ENCODE measurements around the gene DSE.

DSE gene

DNA sequence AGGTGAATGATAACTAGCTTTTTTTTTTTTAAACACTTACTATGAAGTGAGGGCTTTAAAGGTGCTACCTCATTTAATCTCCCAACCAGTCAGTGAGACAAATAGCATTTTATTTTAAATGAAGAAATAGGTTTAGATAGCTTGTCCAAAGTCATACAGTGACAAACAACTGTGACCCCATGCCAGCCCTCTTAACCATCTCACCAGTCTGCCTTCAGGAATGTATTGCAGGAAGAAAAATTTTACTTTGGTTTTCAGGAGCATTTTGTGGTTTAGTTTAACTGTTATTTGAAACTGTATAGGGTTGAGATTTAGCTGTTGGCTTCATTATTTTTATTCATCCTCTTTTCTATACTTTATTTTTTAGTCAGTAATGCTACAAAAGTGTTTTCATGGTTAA lies 18.6 kb downstream of the DSE start:
- no peak for DNase-seq

DNA sequence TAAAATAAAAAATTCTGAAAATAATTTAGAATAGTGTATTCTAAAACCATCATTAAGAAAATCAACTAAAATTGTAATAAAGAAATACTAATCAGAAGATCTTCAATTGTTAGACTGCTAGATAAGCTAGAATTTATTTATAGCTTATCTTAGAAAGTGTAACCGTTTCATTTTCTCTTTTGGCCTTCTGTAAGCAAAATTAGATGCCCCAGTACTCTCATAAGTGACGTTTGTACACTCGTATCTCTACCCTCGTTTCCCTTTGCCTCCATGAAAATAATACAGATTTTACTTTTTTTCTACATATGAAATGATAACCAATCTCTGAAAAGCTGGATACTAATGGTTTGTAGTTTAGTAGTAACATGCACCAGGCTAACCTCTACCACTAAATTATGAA lies 19.8 kb downstream of the DSE start:
- DNase-seq: no peak

DNA sequence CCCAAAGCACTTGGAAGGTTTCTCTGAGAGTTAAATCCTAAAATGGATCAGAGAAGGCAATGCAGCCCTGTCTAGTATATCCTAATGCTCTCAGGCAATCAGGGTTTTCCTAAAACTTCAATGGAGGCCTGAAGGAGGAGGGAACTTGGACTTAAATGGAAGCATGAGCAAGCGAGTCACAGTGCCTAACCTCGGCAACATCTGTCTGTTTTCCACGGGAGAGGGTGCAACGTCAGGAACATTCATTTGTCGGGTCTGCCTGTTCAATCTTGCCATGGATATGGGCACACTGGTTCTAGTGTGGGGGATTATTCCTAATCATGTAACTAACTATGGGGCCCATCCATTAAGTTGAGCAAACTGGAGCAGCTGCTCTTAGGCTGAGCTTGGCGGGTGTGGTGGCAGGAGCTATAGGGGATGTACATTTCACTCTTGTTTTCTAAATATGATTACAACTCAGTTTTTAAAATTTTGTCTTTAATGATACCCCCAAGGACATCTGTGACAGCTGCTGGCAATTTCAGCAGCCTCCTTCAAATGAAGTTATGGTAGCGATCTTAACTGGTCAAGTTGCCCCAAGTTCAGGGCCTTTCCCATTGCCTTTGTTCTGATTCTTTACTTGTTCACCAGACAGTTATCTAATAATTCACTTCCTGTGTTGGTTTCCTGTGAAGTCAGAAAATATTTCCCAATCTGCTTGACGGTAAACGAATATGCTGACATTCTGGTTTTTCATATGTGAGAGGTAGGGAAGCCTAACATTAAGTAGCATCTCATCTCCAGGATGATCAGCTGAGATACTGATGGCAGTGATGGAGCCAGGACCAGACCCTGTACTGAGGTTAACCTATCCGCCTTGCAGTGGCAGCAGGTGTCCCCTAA lies 21.6 kb downstream of the DSE start:
- no peak for DNase-seq

DNA sequence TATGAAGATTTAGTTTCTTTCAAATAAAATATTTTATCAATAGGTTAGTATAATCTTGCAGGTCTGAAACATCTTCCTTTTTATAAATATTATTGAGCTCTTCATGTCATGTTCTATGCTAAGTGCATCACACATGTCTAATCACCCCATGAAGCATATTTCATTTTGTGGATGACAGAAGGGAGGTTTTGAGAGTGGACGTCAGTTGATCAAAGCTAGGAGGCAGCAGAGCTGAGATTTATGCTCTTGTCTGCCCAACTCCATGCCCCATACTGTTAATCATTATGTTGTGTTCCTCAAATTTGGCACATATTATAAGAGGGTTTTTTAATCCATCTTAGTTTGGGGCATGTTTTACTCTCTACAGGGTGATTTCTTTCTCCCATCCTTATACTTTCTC lies 22.7 kb downstream of the DSE start:
- DNase-seq: no peak

DNA sequence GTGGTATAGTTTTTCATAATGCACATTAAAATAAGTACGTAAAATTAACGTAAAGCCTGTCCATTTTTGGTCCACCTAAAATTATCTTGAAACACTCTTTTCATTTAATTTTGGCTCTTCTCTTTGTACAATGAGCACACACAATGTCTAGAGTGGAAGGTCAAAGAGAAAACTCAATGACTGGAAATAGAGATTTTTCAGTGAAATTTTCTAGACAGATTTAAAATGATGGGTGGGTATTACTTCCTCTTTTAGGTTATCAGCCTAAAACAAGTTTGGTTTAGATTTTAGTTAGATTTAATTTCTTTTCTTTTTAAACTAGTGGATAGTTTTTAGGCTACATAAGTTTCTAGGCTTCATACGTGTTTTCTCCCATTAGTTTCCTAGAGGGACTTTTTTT lies 24.9 kb downstream of the DSE start:
- DNase-seq: no peak

DNA sequence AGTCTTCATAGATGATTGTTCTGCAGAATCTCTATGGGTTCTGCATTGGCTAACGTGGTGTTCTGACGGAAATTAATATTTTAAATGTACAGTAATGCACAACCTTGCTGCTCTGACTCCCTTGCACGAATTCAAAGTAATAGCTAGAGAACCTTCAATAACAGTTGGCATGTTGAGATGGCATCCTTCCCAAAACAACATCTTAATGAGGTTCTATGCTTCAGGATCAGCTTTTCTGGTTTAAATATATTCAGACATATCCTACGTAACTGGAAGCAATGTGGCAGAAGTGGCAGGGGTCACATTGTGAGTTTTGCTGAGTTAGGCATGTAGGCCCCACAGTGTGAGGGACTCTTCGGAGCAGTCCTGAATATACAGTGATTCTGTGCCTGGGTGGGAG lies 25.7 kb downstream of the DSE start:
- no peak for DNase-seq

DNA sequence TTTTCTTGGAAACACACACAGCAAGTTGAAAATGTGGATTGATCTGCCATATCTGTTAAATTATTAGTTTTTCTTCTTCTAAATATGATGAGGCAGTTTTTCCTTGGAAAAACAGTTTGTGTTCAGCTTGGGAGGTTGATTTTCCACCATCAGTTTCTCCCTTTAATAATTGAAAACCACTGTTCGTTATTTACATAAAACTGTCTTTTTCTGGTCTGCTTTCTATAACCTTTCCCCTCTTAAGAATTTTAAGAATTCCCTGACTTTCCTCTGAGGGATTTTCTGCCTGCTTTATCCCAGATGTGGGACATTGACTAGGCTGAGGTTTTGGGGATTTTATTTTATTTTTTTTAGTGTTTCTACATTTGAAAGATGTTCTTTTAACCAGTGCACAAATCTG lies 27.2 kb downstream of the DSE start:
- no peak for DNase-seq

DNA sequence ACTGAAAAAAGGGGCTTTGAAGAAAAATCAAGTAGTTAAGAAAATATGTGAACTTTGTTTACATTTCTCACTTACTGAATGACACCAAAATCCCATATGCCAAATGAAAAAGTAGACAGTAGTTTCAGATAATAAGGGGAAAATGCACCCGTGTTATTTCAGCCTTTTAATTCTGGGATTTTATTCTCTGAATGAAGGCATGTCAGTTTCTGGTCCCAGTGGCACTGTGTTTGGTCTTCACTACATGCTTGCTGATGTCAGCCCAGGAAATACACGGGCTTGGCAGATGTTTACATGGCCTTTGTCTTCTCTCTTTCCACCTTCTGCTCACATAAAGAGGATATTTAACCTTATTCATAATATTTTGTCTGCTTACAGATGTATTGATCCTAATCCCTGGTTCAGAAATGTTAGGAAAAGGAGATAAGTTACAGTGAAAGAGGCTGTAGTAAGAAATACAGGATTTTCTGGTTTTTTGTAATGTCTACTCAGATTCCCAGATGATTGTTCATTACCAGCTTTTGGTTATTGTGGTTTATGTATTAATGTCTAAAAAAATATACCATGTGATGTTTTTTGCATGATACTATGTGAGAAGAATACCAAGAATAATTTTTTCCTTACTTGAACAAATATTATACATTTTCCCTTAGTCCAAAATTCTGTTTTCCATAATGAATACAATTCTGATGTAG lies 27.7 kb downstream of the DSE start:
- no peak for DNase-seq

DNA sequence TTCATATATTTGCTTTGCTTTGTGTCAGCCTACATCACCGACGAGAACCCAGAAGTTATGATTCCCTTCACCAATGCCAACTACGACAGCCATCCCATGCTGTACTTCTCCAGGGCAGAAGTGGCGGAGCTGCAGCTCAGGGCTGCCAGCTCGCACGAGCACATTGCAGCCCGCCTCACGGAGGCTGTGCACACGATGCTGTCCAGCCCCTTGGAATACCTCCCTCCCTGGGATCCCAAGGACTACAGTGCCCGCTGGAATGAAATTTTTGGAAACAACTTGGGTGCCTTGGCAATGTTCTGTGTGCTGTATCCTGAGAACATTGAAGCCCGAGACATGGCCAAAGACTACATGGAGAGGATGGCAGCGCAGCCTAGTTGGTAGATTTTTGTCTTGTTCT lies 28.5 kb downstream of the DSE start:
- no peak for DNase-seq

DNA sequence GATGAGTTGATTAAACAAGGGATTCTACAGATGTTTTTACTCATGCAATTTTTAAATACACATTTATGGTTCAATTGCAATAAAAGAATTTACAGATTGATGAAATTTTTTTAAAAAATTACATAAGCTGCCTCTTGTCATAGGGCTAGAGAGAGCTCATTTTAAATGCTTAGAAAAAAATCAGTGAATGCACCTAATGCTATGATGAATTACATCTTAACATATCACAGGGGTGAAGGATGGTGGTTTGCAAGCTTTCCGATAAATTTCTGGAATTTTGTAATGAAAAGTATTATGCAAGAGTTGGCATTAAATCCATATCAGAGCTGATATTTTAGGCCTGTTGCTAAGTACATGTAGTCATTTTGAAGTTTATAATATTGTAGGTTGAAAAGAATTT lies 29.6 kb downstream of the DSE start:
- DNase-seq: no peak

DNA sequence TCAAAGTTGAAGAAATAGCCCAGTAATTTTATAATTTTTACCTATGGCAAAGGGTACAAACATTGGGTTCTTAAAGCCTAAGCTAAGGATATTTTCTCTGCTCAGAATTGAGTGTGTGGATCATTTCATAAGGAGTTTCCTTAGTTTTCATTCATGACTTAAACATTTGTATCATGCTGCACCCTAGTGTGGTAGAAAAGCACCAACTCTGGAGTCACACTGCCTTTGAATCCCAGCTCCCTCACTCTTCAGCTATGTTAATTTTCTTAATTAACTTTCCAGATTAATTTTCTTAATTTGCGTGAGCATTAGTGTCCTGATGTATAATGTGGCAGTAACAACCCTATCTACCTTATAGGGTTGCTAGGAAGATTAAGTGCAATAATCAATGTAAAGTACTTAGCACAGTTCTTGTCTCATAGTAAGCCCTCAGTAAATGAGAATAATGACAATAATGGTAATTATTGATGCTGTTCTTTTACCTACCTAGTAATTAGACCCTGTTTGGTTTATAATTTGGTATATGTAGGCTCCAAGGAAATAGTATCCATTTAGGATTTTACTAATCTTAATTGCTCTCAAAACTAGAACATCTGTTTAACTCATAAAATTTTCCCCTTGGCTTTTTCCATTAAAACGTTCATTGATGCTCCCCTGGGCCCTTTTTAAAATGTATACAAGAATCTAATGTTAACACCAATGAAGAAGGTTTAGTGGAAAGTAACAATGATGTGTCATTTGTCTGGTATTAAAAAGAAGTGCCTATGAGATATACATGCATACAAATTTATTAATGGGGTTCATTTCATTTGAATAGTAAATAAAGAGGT lies 31.6 kb downstream of the DSE start:
- DNase-seq: no peak

DNA sequence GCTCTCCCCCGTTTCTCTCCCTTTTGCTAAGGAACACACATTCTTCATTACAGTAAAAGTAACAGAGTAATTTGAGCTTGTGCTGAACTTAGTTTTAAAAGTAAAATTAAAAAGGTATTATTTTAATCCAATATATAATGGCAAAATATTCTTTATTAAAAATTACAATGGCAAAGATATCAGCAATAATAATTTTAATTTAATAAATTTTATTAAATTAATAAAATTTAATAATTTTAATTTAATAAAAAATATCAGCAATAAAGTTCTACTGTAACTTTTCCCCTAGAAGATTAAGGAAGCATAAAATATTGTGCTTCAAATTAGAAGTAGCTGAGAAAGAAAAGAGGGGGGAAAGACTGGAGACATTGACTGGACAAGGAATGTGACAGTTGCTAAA lies 32.5 kb downstream of the DSE start:
- no peak for DNase-seq

DNA sequence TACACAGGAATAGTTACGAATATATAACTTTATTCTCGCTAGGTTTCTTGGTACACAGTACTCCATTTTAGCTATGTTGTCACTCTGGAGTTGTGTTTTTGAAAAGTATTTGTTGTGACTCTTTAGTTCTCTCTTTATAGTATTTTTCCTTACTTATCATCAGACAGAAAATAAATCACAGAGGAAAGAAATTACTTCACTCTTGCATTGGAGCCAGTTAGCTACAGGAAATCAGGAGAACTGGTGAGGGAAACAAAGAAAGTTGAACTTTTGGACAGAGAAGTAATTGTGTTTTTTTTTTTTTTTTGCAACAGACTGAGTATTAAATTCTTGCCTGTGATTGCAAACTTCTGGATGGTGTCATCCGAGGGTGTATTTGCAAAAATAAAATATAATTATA lies 33.9 kb downstream of the DSE start:
- DNase-seq: no peak

DNA sequence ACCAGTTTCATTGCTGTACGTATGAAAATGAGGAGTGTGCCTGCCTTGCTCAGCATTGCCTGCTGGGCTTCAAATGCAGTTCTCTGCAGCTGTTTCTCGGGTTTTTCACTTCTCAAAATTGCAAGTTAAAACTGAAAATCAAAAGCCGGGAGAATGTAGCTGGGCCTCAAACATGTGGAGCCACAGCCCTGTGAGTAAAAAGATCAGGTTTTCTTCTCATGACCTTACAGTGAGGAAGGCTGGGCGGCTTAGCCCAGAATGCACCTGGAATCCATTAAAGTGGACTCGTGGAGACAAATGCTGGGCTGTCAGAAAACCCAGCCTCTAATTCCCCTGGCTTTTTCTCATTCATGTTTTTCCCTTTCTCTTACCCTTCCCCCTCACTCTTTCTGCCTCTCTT lies 34.4 kb downstream of the DSE start:
- no peak for DNase-seq

DNA sequence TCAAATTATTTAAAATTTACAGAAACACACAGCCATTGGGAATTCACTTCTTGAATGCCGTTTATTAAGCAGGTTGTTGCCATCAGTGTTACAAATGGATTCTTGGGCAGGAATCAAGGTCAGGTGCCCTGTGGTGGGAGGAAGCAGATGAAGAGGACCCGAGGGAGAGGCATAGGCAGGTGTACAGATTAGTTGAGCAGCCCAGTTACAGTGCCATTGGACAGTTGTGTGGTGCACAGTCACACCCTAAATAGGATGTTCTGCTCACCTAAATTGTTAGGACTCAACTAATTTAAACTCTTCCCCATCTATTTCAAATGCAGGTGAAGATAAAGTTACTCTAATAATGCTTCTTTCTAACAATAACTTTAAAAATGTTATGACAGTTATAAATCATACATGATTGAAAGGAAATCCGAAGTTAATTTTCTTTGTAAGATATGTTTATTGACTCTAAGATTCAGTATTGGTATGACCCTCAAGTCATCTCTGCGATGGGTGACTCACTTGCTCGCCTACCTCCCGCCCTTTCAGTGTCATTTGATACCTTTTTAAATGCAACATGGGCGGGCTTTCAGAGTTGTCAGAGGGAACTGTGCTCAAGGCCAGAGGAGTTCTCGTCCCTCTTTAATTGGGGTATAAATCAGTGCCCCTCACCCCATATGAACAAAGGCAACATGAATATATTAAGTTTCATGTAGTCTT lies 35.1 kb downstream of the DSE start:
- no peak for DNase-seq

DNA sequence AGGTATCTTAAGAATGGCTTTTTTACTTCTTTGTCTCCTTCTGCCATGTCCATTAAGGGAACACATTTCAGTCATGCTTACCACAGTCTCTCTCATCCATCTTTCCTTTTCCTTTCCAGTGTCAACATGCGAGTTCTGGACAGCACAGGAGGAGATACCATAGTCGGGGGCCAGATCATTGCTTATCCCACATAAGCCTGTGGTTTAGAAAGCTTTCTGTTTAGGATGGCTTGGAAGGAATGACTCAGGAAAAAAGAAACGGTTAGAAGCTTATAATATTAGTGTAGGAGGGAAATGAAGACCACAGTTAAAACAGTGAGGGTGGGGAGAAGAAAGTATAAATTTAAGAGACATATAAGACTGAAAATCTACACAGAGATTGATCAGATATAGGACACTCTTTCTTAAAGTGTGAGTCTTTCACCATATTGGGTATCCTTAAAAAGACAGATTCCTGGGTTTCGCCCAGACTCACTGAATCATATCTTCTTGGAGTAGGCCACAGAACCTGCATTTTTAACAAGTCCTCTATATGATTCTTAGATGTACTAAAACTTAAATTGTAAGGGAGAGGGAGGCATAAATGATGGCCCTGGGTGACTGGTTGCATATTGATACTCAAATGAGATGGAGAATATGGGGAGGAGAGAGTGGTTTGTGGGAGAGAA lies 36.1 kb downstream of the DSE start:
- no peak for DNase-seq

DNA sequence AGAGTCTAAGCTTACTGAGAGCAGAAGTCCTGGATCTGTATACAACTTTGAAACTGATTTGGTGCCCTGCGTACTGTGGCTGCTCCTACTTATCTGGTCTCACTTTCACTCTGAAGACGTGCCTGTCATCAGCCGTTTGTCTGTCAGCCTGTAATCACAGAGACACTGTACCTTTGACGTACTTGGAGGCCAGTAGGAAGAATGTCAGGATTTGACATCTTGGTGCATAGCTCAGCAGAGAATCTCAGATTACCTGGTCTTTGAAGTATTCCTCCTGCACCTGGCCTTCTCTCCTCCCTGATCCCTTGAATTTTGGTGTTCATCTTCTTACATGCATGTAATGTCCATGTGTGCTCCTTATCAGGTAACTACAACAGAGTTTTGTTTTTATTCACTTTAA lies 37.7 kb downstream of the DSE start:
- no peak for DNase-seq

DNA sequence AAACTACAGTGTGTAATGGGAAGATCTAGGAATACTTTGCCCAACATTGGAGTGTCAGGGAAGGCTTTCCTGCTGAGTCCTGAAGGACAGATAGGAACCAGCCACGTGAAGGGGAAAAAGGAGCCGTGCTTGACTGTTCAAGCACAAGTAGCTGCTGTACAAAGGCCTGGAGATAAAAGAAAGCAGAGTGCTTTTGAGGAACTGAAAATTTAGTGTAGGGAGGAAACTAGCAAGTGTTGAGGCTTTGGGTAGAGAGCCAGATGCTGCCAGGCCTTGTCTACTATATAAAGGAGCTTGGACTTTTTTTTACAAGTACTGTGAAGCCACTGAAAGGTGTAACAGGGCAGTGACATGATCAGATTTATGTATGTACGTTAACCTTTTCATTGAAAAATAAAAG lies 39.0 kb downstream of the DSE start:
- no peak for DNase-seq

DNA sequence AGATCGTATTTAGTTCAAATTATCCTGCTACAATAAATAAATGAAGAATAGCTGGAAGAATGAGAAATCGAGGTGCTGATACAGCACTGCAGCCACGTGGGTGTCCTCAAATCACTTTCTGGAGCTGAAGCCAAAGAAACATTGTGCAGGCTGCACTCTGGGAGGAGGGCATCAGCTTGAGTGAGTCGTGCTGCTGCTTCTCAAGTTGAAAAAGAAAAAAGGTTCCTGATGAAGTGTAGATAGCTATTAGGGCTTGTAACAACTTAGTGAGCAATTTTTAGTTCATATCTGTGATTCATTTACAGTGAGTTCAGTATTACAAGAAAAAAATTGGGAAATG lies 40.5 kb downstream of the DSE start:
- DNase-seq: no peak

DNA sequence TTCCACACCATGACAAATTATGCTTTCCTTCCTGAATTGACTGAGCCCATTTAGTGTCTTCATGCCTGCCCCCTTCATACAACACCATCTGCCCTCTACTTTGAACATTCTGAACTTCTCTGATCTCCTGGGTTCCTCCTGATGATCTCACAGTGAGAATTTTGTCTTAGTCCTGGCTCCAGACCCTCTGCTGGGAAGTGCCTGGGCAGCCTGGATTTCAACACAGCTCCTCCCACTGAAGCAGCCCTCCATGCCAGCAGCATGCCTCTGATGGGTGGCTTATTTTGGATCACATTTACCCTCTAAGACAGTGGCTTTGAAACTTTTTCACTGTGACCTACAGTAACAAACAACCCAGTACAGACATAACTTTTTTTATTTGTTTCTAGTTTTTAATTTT lies 41.5 kb downstream of the DSE start:
- no peak for DNase-seq

DNA sequence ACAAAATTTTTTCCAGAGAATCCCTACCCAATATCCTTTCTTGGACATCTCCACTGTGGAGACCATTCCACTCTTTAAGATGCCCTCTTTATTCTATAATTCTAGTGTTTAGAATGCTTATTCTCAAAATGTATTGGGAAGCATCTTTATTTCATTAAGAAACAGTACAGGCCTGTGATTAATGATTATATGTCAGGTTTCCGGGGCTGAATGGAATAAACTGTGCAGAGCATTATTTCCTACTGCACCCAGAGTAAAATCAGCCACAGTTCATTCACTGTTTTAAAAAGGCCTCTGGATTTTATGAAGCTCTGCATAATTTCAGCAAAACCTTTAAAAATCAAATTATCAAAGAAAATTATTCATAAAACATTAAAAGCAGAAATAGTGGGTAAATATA lies 42.6 kb downstream of the DSE start:
- DNase-seq: no peak

DNA sequence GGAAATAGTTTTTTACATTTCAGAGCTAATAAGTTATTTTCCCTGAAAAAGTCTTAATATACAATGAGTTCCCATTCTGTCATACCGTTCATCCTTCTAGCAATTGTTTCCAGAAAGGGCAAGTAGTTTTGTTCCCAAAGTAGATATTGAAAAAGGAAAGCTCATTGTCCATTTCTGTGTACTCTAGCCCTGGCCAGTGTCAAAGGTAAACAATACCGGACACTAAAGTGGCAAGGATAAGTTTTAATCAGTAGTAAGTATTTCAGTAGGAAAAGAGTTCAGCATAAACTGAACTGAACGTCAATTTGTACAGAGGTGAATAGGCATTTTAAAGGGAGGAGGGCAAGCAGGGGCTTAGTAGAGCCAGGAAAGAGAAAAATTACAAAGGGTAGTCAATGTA lies 46.9 kb downstream of the DSE start:
- no peak for DNase-seq
